Transverse colon (tissue), 4 donors: ENCODE results near the gene TDRD15. TPM values are rescaled to one million over a fixed set of nuclear protein-coding genes. Genes with fewer than 3 reads are reported as not detected.

Experiments
- DNase-seq: peaks from one replicate; pipeline ENCODE4 v3.0.0-alpha.2; 2019
- H3K27ac ChIP-seq, 4 donors: fragments of 200-600 bp; sonication (generic); 2 replicates each; pipeline ENCODE4 v1.5.1; 2016 to 2018; ENCODE audit warnings: inconsistent platforms in 4 of 4
- H3K27me3 ChIP-seq: fragments of 200-600 bp; sonication (generic); 2 replicates; pipeline ENCODE4 v1.5.1; 2017; ENCODE audit warnings: inconsistent platforms
- H3K36me3 ChIP-seq, 4 donors: fragments of 200-600 bp; sonication (generic); 2 replicates each; pipeline ENCODE4 v1.5.1; 2017 to 2019; ENCODE audit warnings: inconsistent platforms in 4 of 4
- H3K4me1 ChIP-seq, 4 donors: fragments of 200-600 bp; sonication (generic); 2 replicates each; pipeline ENCODE4 v1.5.1; 2017 to 2020; ENCODE audit warnings: inconsistent platforms in 4 of 4
- H3K4me3 ChIP-seq, 4 donors: fragments of 200-600 bp; sonication (generic); 1 replicate in 1 of 4; 2 replicates in 3 of 4; pipeline versions ENCODE4 v1.5.1 to v1.6.1; 2017 to 2019; ENCODE audit warnings: inconsistent platforms in 4 of 4
- H3K9me3 ChIP-seq, 2 donors: fragments of 200-600 bp; sonication (generic); 2 replicates each; pipeline ENCODE4 v1.5.1; 2017 to 2019; ENCODE audit warnings: inconsistent platforms in 2 of 2
- EP300 ChIP-seq: sonication (generic); formaldehyde crosslinking; IDR thresholded peaks from one replicate; pipeline ENCODE4 v1.6.1; 2017; ENCODE audit warnings: antibody characterized with exemption, low read depth
- POLR2A ChIP-seq: fragments of 450-650 bp; IDR thresholded peaks from one replicate; pipeline ENCODE4 v1.6.1; 2016; ENCODE audit warnings: antibody characterized with exemption, mild to moderate bottlenecking, moderate library complexity
- POLR2AphosphoS5 ChIP-seq, 3 donors: sonication (generic); formaldehyde crosslinking; IDR thresholded peaks; one replicate each; pipeline ENCODE4 v1.6.1; 2016; ENCODE audit warnings: antibody characterized with exemption in 3 of 3
- WGBS, 2 donors: methylation state at CpG; one replicate each; pipeline ENCODE4 v1.1.5; 2018; ENCODE audit warnings: low coverage in 1 of 2; 5-methylcytosine and 5-hydroxymethylcytosine counted together
- in situ Hi-C, 4 donors: fragments of 200-750 bp; cut with MboI; loops; one replicate each; pipeline versions ENCODE4 v1.15.0 to v1.15.1; 2017; ENCODE audit warnings: low sequenced_read_pairs in 3 of 4, low pct_ligation_motif_present in 1 of 4, low pct_unique_long_range_greater_than_20kb in 1 of 4
- intact Hi-C: fragments of 100-400 bp; cut with DNase I; formaldehyde crosslinking; loops from one replicate; pipeline ENCODE4 v1.15.1; 2023; ENCODE audit warnings: low total_unique reads
- total RNA-seq, 4 donors: library from RNA; depleted of rRNA; stranded (reverse); fragments of >200 nt; gene quantifications; one replicate each; pipeline ENCODE4 v1.1.0, GENCODE V29; 2016
- TF ChIP-seq, protein P1 (sequence below), 5 experiments: fragments of 200-600 bp in 3 of 5; fragments of 450-650 bp in 2 of 5; sonication (generic) in 3 of 5; IDR thresholded peaks; 1 replicate in 2 of 5; 2 replicates in 3 of 5; pipeline ENCODE4 v1.5.1; 2016 to 2017; ENCODE audit warnings: antibody characterized with exemption in 5 of 5, inconsistent platforms in 3 of 5, mild to moderate bottlenecking in 2 of 5, moderate library complexity in 1 of 5

TDRD15 gene
- total RNA-seq, 4 donors from 2014 or later, result 0.32 TPM; not detected in 3

DNA sequence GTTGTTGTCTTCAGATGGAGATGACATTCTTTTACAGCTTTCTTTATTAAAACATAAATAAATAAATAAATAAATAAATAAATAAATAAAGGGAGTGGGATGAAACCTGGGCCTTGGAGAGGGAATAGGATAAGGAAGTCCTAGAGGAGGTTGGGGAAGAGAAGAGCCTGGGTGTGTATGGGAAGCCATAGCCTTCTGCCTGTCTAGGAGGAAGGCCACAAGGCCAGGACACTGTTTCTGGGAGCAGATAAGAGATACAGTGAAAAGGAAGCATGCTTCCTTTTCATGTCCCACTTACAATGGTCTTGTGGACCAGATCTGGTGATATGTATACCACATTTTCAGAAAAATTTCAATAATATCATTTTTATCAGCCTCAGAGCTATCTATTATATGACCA, 6.1 kb upstream of the TDRD15 start:
- in situ Hi-C loops, result loop anchor here in 3 of 4 donors (10.0 to 25.0 kb wide), 3 partner anchors 73 to 455 kb away; partner anchors contain the start of genes GDF7 (in 3 of the 3), HS1BP3 (in 3 of the 3) and APOB (in 1 of the 3)
- TF ChIP-seq POLR2AphosphoS5 (IDR thresholded peaks at IDR 0.05) (no peak), EP300 (no peak), POLR2A (no peak)
- TF ChIP-seq, protein P1, sequence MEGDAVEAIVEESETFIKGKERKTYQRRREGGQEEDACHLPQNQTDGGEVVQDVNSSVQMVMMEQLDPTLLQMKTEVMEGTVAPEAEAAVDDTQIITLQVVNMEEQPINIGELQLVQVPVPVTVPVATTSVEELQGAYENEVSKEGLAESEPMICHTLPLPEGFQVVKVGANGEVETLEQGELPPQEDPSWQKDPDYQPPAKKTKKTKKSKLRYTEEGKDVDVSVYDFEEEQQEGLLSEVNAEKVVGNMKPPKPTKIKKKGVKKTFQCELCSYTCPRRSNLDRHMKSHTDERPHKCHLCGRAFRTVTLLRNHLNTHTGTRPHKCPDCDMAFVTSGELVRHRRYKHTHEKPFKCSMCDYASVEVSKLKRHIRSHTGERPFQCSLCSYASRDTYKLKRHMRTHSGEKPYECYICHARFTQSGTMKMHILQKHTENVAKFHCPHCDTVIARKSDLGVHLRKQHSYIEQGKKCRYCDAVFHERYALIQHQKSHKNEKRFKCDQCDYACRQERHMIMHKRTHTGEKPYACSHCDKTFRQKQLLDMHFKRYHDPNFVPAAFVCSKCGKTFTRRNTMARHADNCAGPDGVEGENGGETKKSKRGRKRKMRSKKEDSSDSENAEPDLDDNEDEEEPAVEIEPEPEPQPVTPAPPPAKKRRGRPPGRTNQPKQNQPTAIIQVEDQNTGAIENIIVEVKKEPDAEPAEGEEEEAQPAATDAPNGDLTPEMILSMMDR (IDR thresholded peaks at IDR 0.05), result no peak
- no peak overlapping the region for H3K27ac ChIP-seq
- H3K4me1 ChIP-seq, result no peaks in the 10 kb centered on the region
- H3K27me3 ChIP-seq, result no peaks in the 10 kb centered on the region
- no peaks in the 10 kb centered on the region for H3K9me3 ChIP-seq
- DNase-seq, result no peak
- no peaks in the 10 kb centered on the region for H3K36me3 ChIP-seq
- no peak overlapping the region for H3K4me3 ChIP-seq
- intact Hi-C loops, result loop anchor here (5.0 kb wide), 1 partner anchor 75 kb away; the partner anchor contains the start of gene APOB

DNA sequence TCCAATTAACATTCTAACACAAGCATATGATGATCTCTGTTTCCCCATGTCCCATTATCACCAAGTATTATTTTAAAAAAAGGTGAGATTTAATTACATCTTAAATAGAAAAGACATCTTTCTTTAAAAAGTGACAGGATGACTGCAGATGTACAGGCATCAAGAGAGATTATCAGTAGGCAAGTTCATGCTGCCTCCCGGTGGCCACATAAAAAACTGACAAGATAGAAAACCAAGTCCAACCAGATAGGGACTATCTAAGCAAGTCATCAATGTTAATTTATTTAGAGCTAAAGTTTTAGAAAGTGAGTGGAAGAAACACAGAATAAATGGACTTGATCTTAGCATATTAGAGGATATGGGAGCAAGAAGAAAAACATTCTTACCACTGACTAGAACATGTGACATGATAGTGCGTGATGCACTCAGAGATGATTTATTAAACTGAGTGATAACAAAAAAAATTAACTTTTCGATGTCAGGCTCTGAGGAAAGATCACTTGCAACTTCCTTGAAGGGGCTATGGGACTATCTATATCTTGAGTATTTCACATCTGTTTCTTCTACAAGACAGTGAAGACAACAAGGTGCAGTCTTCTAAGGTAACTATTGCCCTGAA, 5.4 kb upstream of the TDRD15 start:
- no peaks in the 10 kb centered on the region for H3K36me3 ChIP-seq
- H3K27me3 ChIP-seq, result no peaks in the 10 kb centered on the region
- no peak for DNase-seq
- TF ChIP-seq, protein P1 (IDR thresholded peaks at IDR 0.05), result peak; percentile 38 to 52 (median 50)
- TF ChIP-seq EP300, result no peak
- H3K4me1 ChIP-seq, result no peaks in the 10 kb centered on the region
- no peaks in the 10 kb centered on the region for H3K9me3 ChIP-seq
- no peak overlapping the region for H3K27ac ChIP-seq
- 36 to 46% methylated on average over 3 of the region's 3 CpGs for WGBS, 2 donors
- H3K4me3 ChIP-seq, result no peak overlapping the region
- in situ Hi-C loops (loop anchor here in 3 of 4 donors (10.0 to 25.0 kb wide), 3 partner anchors 74 to 456 kb away; partner anchors contain the start of genes GDF7 (in 3 of the 3), HS1BP3 (in 3 of the 3) and APOB (in 1 of the 3)), intact Hi-C loops (loop anchor here (5.0 kb wide), 1 partner anchor 76 kb away; the partner anchor contains the start of gene APOB)

GRCh38 chr2:21131861-21132260, 8.1 kb downstream of the TDRD15 start:
- no peaks in the 10 kb centered on the region for H3K27me3 ChIP-seq
- no peak overlapping the region for H3K4me3 ChIP-seq
- TF ChIP-seq POLR2A (no peak), POLR2AphosphoS5 (IDR thresholded peaks at IDR 0.05) (no peak)
- TF ChIP-seq, protein P1 (IDR thresholded peaks at IDR 0.05), result no peak
- no peak for DNase-seq
- H3K27ac ChIP-seq, result no peak overlapping the region
- 80 to 83% methylated on average over 5 of the region's 5 CpGs for WGBS, 2 donors
- no peaks in the 10 kb centered on the region for H3K36me3 ChIP-seq
- intact Hi-C loops, result no loop called here
- H3K9me3 ChIP-seq, result no peaks in the 10 kb centered on the region
- in situ Hi-C loops, result no loop called here
- H3K4me1 ChIP-seq, result no peaks in the 10 kb centered on the region

GRCh38 chr2:21135585-21135984, 11.8 kb downstream of the TDRD15 start:
- intact Hi-C loops, result no loop called here
- in situ Hi-C loops, result no loop called here
- Histone ChIP-seq H3K9me3 (no peaks in the 10 kb centered on the region), H3K36me3 (no peaks in the 10 kb centered on the region), H3K4me3 (no peak overlapping the region), H3K27ac (no peak overlapping the region), H3K4me1 (no peaks in the 10 kb centered on the region), H3K27me3 (no peaks in the 10 kb centered on the region)
- DNase-seq, result no peak
- TF ChIP-seq EP300 (no peak), POLR2AphosphoS5 (IDR thresholded peaks at IDR 0.05) (no peak), POLR2A (no peak)
- TF ChIP-seq, protein P1 (IDR thresholded peaks at IDR 0.05), result no peak
- WGBS, 2 donors, result 62 to 79% methylated on average over 2 of the region's 2 CpGs
